Measurements from ENCODE around the gene MYBPHL.

MYBPHL gene, protein sequence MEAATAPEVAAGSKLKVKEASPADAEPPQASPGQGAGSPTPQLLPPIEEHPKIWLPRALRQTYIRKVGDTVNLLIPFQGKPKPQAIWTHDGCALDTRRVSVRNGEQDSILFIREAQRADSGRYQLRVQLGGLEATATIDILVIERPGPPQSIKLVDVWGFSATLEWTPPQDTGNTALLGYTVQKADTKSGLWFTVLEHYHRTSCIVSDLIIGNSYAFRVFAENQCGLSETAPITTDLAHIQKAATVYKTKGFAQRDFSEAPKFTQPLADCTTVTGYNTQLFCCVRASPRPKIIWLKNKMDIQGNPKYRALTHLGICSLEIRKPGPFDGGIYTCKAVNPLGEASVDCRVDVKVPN

DNA sequence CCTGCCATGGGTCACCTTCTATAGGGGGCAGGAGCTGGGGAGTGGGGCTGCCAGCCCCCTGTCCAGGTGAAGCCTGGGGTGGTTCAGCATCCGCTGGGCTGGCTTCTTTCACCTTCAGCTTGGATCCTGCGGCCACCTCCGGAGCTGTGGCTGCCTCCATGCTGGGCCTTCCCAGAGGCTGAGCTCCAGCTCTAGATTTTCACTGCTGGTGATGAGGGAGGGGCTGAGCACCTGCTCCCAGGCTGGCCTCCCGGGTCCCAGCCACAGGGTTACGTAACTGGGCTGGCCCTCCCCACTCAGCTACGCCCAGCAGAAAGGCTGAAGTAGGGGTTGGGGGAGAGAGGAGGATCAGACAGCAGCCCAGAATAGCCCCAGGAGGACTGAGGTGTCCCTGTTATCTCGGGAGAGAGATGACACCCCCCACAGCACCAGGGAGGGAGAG, at the start of gene MYBPHL:
TSS of gene MYBPHL (minus strand) at position 180 of the 442 bp plus-strand sequence. CDS start at position 160, 20 bp downstream.
- Mint-ChIP-seq H3K4me1 (ENCODE audit: low read depth) (no peaks in the 10 kb centered on the region), H3K4me3 (no peak within 1 kb of the TSS), H3K27ac (no peak within 1 kb of the TSS), H3K36me3 (no peaks in the 10 kb centered on the region), H3K27me3 (peaks cover 2% of the 10 kb centered on the region), H3K9me3 (ENCODE audit: low read depth) (no peaks in the 10 kb centered on the region)

- Mint-ChIP-seq H3K27ac (no peak overlapping the region), H3K9me3 (ENCODE audit: low read depth) (no peaks in the 10 kb centered on the region), H3K36me3 (peaks cover 2% of the 10 kb centered on the region), H3K4me3 (no peak overlapping the region), H3K4me1 (ENCODE audit: low read depth) (peaks cover 3% of the 10 kb centered on the region), H3K27me3 (no peaks in the 10 kb centered on the region)
These were observed 49.7 kb upstream of the MYBPHL start for GRCh38 chr1:109356505-109356904.

GRCh38 chr1:109354929-109355328, 48.1 kb upstream of the MYBPHL start:
- H3K27me3 Mint-ChIP-seq, result no peaks in the 10 kb centered on the region

GRCh38 chr1:109351457-109351856, 44.6 kb upstream of the MYBPHL start:
- H3K27me3 Mint-ChIP-seq, result no peaks in the 10 kb centered on the region
- H3K4me3 Mint-ChIP-seq, result no peak overlapping the region
- H3K27ac Mint-ChIP-seq, result no peak overlapping the region
- H3K36me3 Mint-ChIP-seq, result no peaks in the 10 kb centered on the region
- peaks cover 3% of the 10 kb centered on the region for H3K4me1 Mint-ChIP-seq (ENCODE audit: low read depth)
- no peaks in the 10 kb centered on the region for H3K9me3 Mint-ChIP-seq (ENCODE audit: low read depth)

More at GRCh38 chr1:109354929-109355328, 48.1 kb upstream of the MYBPHL start:
- Mint-ChIP-seq H3K4me1 (ENCODE audit: low read depth) (peaks cover 3% of the 10 kb centered on the region), H3K9me3 (ENCODE audit: low read depth) (no peaks in the 10 kb centered on the region), H3K4me3 (no peak overlapping the region), H3K36me3 (no peaks in the 10 kb centered on the region), H3K27ac (no peak overlapping the region)

DNA sequence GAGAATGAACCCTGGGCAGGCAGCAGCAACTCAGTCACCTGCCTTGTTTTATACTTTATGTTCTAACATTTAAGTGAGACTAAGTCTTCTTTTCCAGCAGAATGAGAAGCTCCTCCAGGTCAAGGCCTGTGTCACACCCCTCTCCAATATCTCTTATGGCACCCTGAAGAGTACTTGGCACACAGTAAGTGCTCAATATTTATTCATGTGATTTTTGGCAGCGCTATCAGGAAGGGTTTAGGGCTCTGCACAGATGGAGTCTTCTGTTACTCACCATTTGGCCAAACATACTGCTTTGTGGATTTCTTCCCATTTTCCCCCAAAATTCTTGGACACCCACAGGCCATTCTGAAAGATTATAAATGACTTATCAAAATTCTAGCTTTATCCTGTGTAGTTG, 43.8 kb upstream of the MYBPHL start:
- Mint-ChIP-seq H3K4me1 (ENCODE audit: low read depth) (peaks cover 3% of the 10 kb centered on the region), H3K9me3 (ENCODE audit: low read depth) (no peaks in the 10 kb centered on the region), H3K27me3 (no peaks in the 10 kb centered on the region), H3K4me3 (no peak overlapping the region), H3K27ac (no peak overlapping the region), H3K36me3 (no peaks in the 10 kb centered on the region)

DNA sequence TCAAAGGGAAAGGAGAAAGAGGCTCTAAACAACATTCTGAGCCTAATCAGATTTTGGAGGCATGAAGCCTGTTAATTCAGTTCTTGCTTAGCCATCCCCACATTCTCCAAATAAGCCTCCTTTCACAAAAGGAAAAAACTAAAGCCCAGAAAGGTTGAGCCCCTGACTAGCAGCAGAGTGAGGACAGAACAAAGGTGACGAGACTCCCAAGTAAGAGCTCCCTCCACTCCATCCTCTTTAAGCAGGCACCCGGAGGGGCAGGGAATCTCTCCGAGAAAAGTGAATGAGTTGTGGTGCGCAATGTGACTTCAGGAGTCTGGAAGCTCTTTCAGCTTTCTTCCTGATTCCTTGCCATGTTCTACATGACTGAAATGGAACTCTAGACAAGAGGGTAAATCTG, 43.4 kb upstream of the MYBPHL start:
- Mint-ChIP-seq H3K4me1 (ENCODE audit: low read depth) (peaks cover 3% of the 10 kb centered on the region), H3K36me3 (no peaks in the 10 kb centered on the region), H3K27ac (no peak overlapping the region), H3K4me3 (no peak overlapping the region), H3K27me3 (no peaks in the 10 kb centered on the region), H3K9me3 (ENCODE audit: low read depth) (no peaks in the 10 kb centered on the region)

GRCh38 chr1:109347511-109347910, 40.7 kb upstream of the MYBPHL start:
- no peak overlapping the region for H3K4me3 Mint-ChIP-seq
- H3K9me3 Mint-ChIP-seq (ENCODE audit: low read depth), result no peaks in the 10 kb centered on the region
- no peaks in the 10 kb centered on the region for H3K36me3 Mint-ChIP-seq
- H3K27me3 Mint-ChIP-seq, result no peaks in the 10 kb centered on the region
- no peak overlapping the region for H3K27ac Mint-ChIP-seq
- no peaks in the 10 kb centered on the region for H3K4me1 Mint-ChIP-seq (ENCODE audit: low read depth)

DNA sequence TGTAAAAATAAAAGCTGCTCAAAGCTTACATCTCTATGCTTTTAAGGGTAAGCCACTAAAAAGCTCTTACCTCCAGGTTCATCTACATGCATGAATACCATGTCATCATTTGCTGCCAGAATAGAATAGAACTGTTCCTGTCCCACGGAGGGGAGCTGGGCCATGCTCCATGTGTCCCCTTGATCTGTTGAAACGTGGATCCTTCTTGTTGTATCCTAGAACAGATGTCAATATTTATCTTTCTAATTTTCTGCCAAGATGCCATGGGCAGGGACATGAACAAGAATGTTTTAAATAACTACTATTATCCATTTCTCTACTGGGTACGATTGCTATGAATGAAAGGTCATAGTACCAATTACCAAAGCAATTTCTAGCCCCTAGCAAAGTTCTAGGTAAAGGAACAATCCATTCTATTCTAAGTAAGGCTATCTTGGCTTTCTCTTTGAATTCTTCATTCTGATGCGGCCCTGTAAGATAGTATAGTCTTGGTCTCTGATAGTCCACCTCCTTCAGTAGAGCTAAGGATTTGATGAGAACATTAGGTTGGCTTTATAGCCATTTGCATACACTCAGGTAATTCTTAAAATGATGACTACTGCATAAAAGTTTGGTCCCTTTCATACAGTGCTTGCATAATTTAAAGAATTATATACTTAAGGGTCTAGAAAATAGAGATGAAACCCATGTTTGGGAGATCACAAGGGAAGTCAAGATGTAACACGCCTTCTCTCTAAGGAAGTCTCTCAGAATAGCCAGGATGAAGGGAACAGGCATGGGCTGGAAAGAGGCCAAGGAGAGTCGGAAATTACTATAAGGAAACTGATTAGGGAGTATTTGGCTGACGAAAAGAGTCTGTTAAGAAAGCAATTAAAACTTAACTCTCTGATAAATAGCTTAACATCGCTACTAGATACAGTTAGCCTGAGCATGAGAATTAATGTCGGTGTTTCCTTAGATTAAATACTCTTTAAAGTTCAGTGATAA, 35.4 kb upstream of the MYBPHL start:
- Mint-ChIP-seq H3K27me3 (no peaks in the 10 kb centered on the region), H3K4me1 (ENCODE audit: low read depth) (no peaks in the 10 kb centered on the region), H3K4me3 (no peak overlapping the region), H3K36me3 (no peaks in the 10 kb centered on the region), H3K27ac (no peak overlapping the region), H3K9me3 (ENCODE audit: low read depth) (no peaks in the 10 kb centered on the region)

GRCh38 chr1:109338608-109339007, 31.8 kb upstream of the MYBPHL start:
- H3K4me1 Mint-ChIP-seq (ENCODE audit: low read depth), result no peaks in the 10 kb centered on the region
- no peaks in the 10 kb centered on the region for H3K27me3 Mint-ChIP-seq
- no peaks in the 10 kb centered on the region for H3K9me3 Mint-ChIP-seq (ENCODE audit: low read depth)
- H3K36me3 Mint-ChIP-seq, result peaks cover 3% of the 10 kb centered on the region
- H3K27ac Mint-ChIP-seq, result no peak overlapping the region
- H3K4me3 Mint-ChIP-seq, result no peak overlapping the region

GRCh38 chr1:109338091-109338490, 31.3 kb upstream of the MYBPHL start:
- Mint-ChIP-seq H3K4me3 (no peak overlapping the region), H3K27me3 (no peaks in the 10 kb centered on the region), H3K27ac (no peak overlapping the region), H3K4me1 (ENCODE audit: low read depth) (no peaks in the 10 kb centered on the region), H3K36me3 (peaks cover 8% of the 10 kb centered on the region), H3K9me3 (ENCODE audit: low read depth) (no peaks in the 10 kb centered on the region)

GRCh38 chr1:109335091-109335490, 28.3 kb upstream of the MYBPHL start:
- Mint-ChIP-seq H3K9me3 (ENCODE audit: low read depth) (peaks cover 8% of the 10 kb centered on the region), H3K27ac (no peak overlapping the region)

GRCh38 chr1:109331113-109331512, 24.3 kb upstream of the MYBPHL start:
- Mint-ChIP-seq H3K4me3 (no peak overlapping the region), H3K4me1 (ENCODE audit: low read depth) (no peaks in the 10 kb centered on the region), H3K9me3 (ENCODE audit: low read depth) (peaks cover 12% of the 10 kb centered on the region), H3K27ac (no peak overlapping the region), H3K27me3 (no peaks in the 10 kb centered on the region), H3K36me3 (peaks cover 16% of the 10 kb centered on the region)

More at GRCh38 chr1:109335091-109335490, 28.3 kb upstream of the MYBPHL start:
- peaks cover 13% of the 10 kb centered on the region for H3K36me3 Mint-ChIP-seq
- no peaks in the 10 kb centered on the region for H3K27me3 Mint-ChIP-seq
- no peaks in the 10 kb centered on the region for H3K4me1 Mint-ChIP-seq (ENCODE audit: low read depth)
- no peak overlapping the region for H3K4me3 Mint-ChIP-seq

DNA sequence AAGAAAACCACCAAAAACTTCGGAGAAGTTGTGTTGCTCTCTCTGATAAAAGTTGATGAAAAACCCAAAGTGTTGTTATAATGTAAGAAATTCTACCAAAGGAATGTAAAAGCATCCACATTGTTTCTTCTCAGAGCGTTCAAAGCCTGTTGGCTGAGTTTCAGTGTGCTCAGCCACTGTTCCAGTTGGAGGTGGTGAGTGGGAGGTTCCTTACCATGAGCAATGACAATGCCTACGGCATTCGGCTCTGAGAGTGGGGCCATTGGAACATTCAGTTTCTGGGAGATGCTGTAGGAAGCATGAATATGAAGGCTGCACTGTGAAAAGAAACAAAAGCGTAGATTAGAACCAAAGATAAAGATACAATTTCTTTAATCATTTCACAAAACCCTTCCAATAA, 20.5 kb upstream of the MYBPHL start:
- H3K27me3 Mint-ChIP-seq, result no peaks in the 10 kb centered on the region
- H3K4me3 Mint-ChIP-seq, result no peak overlapping the region
- H3K4me1 Mint-ChIP-seq (ENCODE audit: low read depth), result no peaks in the 10 kb centered on the region
- H3K9me3 Mint-ChIP-seq (ENCODE audit: low read depth), result peaks cover 12% of the 10 kb centered on the region
- peaks cover 9% of the 10 kb centered on the region for H3K36me3 Mint-ChIP-seq
- no peak overlapping the region for H3K27ac Mint-ChIP-seq

GRCh38 chr1:109322974-109323373, 16.2 kb upstream of the MYBPHL start:
- H3K4me1 Mint-ChIP-seq (ENCODE audit: low read depth), result no peaks in the 10 kb centered on the region
- H3K9me3 Mint-ChIP-seq (ENCODE audit: low read depth), result no peaks in the 10 kb centered on the region
- no peaks in the 10 kb centered on the region for H3K27me3 Mint-ChIP-seq
- no peak overlapping the region for H3K4me3 Mint-ChIP-seq
- no peaks in the 10 kb centered on the region for H3K36me3 Mint-ChIP-seq
- H3K27ac Mint-ChIP-seq, result no peak overlapping the region

DNA sequence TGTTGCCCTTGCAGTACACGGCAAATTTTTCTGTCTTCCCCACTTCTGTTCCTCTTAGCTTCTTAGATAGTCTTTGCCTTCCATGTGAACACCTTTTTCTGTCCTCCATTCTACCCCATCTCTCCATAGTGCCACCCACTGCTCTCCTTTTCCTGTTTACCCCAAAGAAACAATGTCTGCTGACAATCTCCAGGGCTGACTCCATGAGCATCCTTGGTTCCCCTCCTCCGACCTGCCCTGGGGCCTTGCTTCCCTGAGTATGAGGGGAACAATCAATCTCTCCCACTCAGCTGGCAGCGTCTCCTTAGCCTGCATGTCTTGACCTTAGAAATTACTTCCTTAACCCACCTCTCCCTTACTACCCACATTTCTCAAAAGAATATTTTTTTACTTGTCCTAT, 12.3 kb upstream of the MYBPHL start:
- no peaks in the 10 kb centered on the region for H3K36me3 Mint-ChIP-seq
- H3K4me1 Mint-ChIP-seq (ENCODE audit: low read depth), result no peaks in the 10 kb centered on the region
- no peak overlapping the region for H3K27ac Mint-ChIP-seq
- no peaks in the 10 kb centered on the region for H3K27me3 Mint-ChIP-seq
- H3K9me3 Mint-ChIP-seq (ENCODE audit: low read depth), result no peaks in the 10 kb centered on the region
- no peak overlapping the region for H3K4me3 Mint-ChIP-seq

Data from activated naive CD8-positive, alpha-beta T cell (primary cell).